Fibroblast of peridontal ligament (primary cell): ENCODE data around the gene CLEC4F.
"Not testable (repeated sequence)": the region's sequence is repeated elsewhere in the genome, so short reads cannot be mapped to it uniquely, and the experiment has no call there.

Experiments
- DNase-seq: peaks from one replicate; pipeline ENCODE4 v3.0.0-alpha.2; 2010; ENCODE audit errors: extremely low read depth

The CLEC4F gene

GRCh38 chr2:70826696-70827350, 6.4 kb upstream of the CLEC4F start:
- no peak for DNase-seq

GRCh38 chr2:70823249-70823648, 2.9 kb upstream of the CLEC4F start:
- DNase-seq: no peak

GRCh38 chr2:70822843-70823242, 2.4 kb upstream of the CLEC4F start:
- DNase-seq: no peak

GRCh38 chr2:70817284-70817954, 3.0 kb downstream of the CLEC4F start:
- no peak for DNase-seq

- no peak for DNase-seq
These were observed 3.7 kb downstream of the CLEC4F start for GRCh38 chr2:70816726-70817125.

GRCh38 chr2:70808983-70809958, 11.1 kb downstream of the CLEC4F start:
- no peak for DNase-seq

GRCh38 chr2:70807828-70808118, 12.6 kb downstream of the CLEC4F start:
- no peak for DNase-seq

- DNase-seq: no peak
These were observed 13.1 kb downstream of the CLEC4F start for GRCh38 chr2:70807102-70807827.

GRCh38 chr2:70806620-70807019, 13.8 kb downstream of the CLEC4F start:
- DNase-seq: no peak

GRCh38 chr2:70806013-70806412, 14.4 kb downstream of the CLEC4F start:
- no peak for DNase-seq

GRCh38 chr2:70801607-70802263, 18.7 kb downstream of the CLEC4F start:
- no peak for DNase-seq

- DNase-seq: no peak
These were observed 20.7 kb downstream of the CLEC4F start for GRCh38 chr2:70799706-70800105.

- DNase-seq: not testable (repeated sequence)
These were observed 22.4 kb downstream of the CLEC4F start for GRCh38 chr2:70797996-70798395.

GRCh38 chr2:70797506-70797905, 22.9 kb downstream of the CLEC4F start:
- no peak for DNase-seq

GRCh38 chr2:70796262-70796661, 24.1 kb downstream of the CLEC4F start:
- no peak for DNase-seq

GRCh38 chr2:70795164-70795995, 25.0 kb downstream of the CLEC4F start:
- DNase-seq: no peak

GRCh38 chr2:70793450-70793849, 26.9 kb downstream of the CLEC4F start:
- no peak for DNase-seq

GRCh38 chr2:70790136-70790828, 30.1 kb downstream of the CLEC4F start, which contains the start of gene FIGLA:
Gene FIGLA (minus strand): TSS chr2:70790643. CDS start chr2:70790638, 5 bp downstream.
- DNase-seq: no peak

- peak; percentile 30 for DNase-seq
These were observed 30.9 kb downstream of the CLEC4F start for GRCh38 chr2:70789304-70790135.
